ENCODE measurements around the gene SLC12A7.

The SLC12A7 gene

DNA sequence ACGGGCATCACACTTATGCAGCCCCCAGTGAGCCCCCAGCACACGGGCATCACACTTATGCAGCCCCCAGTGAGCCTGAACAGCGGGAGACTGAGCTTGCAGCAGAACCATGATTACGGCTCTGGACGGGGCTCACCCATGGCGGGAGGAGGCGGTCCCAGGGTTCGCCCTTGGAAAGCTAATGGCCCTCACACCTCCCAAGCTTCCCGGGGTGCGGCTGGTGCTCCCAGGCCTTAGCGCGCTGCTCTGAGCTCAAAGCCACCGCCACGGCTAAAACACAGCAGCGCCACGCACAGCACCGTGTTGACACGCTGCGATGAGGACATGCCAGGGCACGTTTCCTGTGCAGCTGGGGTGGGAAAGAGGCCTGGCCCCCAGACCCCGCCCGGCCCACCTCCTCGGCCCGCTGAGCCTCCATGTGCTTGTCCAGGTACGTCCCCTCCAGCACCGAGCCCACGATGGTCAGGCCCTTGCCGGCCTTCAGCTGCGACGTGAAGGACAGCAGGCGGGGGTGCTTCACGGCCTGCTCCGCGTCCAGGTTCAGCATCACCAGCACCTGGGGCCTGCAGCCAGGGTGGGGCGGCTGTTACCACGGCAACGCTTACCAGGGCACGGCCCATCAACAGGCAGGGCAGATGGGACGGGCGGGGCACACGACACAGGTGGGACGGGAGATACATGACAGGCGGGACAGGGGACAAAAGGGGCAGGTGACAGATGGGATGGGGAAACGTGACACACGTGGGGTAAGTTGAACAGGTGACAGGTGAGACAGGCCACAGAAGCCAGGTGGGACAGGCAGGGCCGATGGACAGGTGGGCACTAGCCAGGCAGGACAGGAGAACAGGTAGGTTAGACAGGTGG, 38.4 kb downstream of the SLC12A7 start:
- no peak overlapping the region for H3K4me2 ChIP-seq (ENCODE audit: low read depth, low read length, poor library complexity, severe bottlenecking)
- H2AFZ ChIP-seq (ENCODE audit: low read length) = no peak overlapping the region
- H3K4me3 ChIP-seq (ENCODE audit: low read length, poor library complexity, severe bottlenecking) = no peak overlapping the region
- no peaks in the 10 kb centered on the region for H3K9me2 ChIP-seq (replicated peaks; ENCODE audit: low read depth, low read length)
- no peaks in the 10 kb centered on the region for H4K20me1 ChIP-seq (ENCODE audit: insufficient read depth, low read length, poor library complexity, severe bottlenecking)
- H3K79me2 ChIP-seq (ENCODE audit: insufficient read depth, low read length) = no peaks in the 10 kb centered on the region
- H3K36me3 ChIP-seq (ENCODE audit: insufficient read depth, low read length) = no peaks in the 10 kb centered on the region
- H3F3A ChIP-seq (ENCODE audit: low read depth) = no peaks in the 10 kb centered on the region
- H3K27me3 ChIP-seq (ENCODE audit: insufficient read depth, low read length, poor library complexity, severe bottlenecking) = no peaks in the 10 kb centered on the region
- no peaks in the 10 kb centered on the region for H3K9me3 ChIP-seq (ENCODE audit: insufficient read depth, low read depth, low read length)
- TF ChIP-seq, protein P1, sequence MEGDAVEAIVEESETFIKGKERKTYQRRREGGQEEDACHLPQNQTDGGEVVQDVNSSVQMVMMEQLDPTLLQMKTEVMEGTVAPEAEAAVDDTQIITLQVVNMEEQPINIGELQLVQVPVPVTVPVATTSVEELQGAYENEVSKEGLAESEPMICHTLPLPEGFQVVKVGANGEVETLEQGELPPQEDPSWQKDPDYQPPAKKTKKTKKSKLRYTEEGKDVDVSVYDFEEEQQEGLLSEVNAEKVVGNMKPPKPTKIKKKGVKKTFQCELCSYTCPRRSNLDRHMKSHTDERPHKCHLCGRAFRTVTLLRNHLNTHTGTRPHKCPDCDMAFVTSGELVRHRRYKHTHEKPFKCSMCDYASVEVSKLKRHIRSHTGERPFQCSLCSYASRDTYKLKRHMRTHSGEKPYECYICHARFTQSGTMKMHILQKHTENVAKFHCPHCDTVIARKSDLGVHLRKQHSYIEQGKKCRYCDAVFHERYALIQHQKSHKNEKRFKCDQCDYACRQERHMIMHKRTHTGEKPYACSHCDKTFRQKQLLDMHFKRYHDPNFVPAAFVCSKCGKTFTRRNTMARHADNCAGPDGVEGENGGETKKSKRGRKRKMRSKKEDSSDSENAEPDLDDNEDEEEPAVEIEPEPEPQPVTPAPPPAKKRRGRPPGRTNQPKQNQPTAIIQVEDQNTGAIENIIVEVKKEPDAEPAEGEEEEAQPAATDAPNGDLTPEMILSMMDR (conservative IDR thresholded peaks at IDR 0.05; ENCODE audit: low read length) = no peak
- no peak for TF ChIP-seq EZH2phosphoT487 (IDR thresholded peaks at IDR 0.05; ENCODE audit: borderline replicate concordance)
- no peak overlapping the region for H3K9ac ChIP-seq (ENCODE audit: low read depth, low read length, poor library complexity, severe bottlenecking)
- H3K4me1 ChIP-seq (ENCODE audit: insufficient read depth, low read length, poor library complexity, severe bottlenecking) = no peaks in the 10 kb centered on the region

DNA sequence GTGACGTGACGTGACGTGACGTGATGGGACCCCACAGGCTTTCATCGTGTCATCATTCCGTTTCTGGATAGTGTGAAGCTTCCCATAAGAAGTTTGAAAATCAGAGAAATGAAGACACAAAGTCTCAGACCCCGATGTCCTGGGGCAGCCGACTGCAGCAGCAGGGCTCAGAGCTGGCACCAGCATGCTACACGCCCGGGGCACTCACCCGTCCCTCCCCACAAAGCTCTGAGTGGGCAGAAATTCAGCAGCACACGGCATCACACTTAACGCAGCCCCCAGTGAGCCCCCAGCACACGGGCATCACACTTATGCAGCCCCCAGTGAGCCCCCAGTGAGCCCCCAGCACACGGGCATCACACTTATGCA, 42.2 kb downstream of the SLC12A7 start:
- H3K4me3 ChIP-seq (ENCODE audit: low read length, poor library complexity, severe bottlenecking) = no peak overlapping the region
- H3F3A ChIP-seq (ENCODE audit: low read depth) = no peaks in the 10 kb centered on the region
- no peaks in the 10 kb centered on the region for H3K9me3 ChIP-seq (ENCODE audit: insufficient read depth, low read depth, low read length)
- no peak overlapping the region for H3K4me2 ChIP-seq (ENCODE audit: low read depth, low read length, poor library complexity, severe bottlenecking)
- no peaks in the 10 kb centered on the region for H3K27me3 ChIP-seq (ENCODE audit: insufficient read depth, low read length, poor library complexity, severe bottlenecking)
- no peaks in the 10 kb centered on the region for H4K20me1 ChIP-seq (ENCODE audit: insufficient read depth, low read length, poor library complexity, severe bottlenecking)
- H3K9ac ChIP-seq (ENCODE audit: low read depth, low read length, poor library complexity, severe bottlenecking) = no peak overlapping the region
- no peaks in the 10 kb centered on the region for H3K4me1 ChIP-seq (ENCODE audit: insufficient read depth, low read length, poor library complexity, severe bottlenecking)
- H3K79me2 ChIP-seq (ENCODE audit: insufficient read depth, low read length) = no peaks in the 10 kb centered on the region
- TF ChIP-seq, protein P1 (conservative IDR thresholded peaks at IDR 0.05; ENCODE audit: low read length) = no peak
- no peak for TF ChIP-seq EZH2phosphoT487 (IDR thresholded peaks at IDR 0.05; ENCODE audit: borderline replicate concordance)
- H3K36me3 ChIP-seq (ENCODE audit: insufficient read depth, low read length) = no peaks in the 10 kb centered on the region
- H3K9me2 ChIP-seq (replicated peaks; ENCODE audit: low read depth, low read length) = no peaks in the 10 kb centered on the region
- no peak overlapping the region for H2AFZ ChIP-seq (ENCODE audit: low read length)

DNA sequence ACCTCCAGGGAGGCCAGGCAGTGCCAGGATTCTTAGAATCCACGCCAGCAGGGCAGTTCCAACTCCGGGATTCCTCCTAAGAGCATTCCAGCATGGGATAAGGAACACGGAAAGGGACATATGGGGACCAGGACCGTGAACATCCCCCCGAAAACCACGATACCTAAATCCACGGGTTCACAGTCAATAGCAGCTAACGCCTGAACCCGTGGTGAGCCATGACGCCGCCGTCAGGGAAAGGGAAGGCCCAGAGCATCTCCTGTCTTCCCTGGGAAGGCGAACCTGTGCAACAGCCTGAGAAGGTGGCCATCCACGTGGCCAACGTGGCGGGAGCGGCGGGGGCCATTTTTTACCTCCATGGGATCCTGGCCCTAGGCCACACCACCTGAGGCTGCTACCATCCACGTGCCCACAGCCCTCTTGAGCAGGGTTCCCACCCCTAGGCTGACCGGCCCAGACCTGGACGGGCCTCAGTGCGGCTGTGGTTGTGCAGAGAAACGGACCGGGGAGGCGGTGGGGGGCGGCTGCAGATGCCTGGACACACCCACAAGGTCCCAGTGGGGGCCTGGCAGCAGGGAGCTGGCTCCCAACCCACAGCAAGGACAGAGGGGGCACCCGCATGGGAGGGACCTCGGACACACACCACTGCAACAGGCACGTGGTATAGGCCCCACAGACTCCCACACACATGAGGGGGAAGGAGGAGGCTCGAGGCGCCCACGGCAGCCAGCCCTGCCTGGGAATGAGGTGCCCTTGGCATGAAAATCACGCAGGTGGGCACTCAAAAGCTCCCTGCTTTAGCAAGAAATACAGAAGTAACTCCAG, 42.8 kb downstream of the SLC12A7 start:
- H3K4me3 ChIP-seq (ENCODE audit: low read length, poor library complexity, severe bottlenecking) = no peak overlapping the region
- H3K9me3 ChIP-seq (ENCODE audit: insufficient read depth, low read depth, low read length) = no peaks in the 10 kb centered on the region
- no peak overlapping the region for H3K4me2 ChIP-seq (ENCODE audit: low read depth, low read length, poor library complexity, severe bottlenecking)
- no peaks in the 10 kb centered on the region for H3F3A ChIP-seq (ENCODE audit: low read depth)
- H3K36me3 ChIP-seq (ENCODE audit: insufficient read depth, low read length) = no peaks in the 10 kb centered on the region
- no peaks in the 10 kb centered on the region for H3K27me3 ChIP-seq (ENCODE audit: insufficient read depth, low read length, poor library complexity, severe bottlenecking)
- H3K9ac ChIP-seq (ENCODE audit: low read depth, low read length, poor library complexity, severe bottlenecking) = no peak overlapping the region
- no peak overlapping the region for H2AFZ ChIP-seq (ENCODE audit: low read length)
- TF ChIP-seq, protein P1 (conservative IDR thresholded peaks at IDR 0.05; ENCODE audit: low read length) = no peak
- TF ChIP-seq EZH2phosphoT487 (IDR thresholded peaks at IDR 0.05; ENCODE audit: borderline replicate concordance) = no peak
- no peaks in the 10 kb centered on the region for H3K4me1 ChIP-seq (ENCODE audit: insufficient read depth, low read length, poor library complexity, severe bottlenecking)
- H3K79me2 ChIP-seq (ENCODE audit: insufficient read depth, low read length) = no peaks in the 10 kb centered on the region
- H4K20me1 ChIP-seq (ENCODE audit: insufficient read depth, low read length, poor library complexity, severe bottlenecking) = no peaks in the 10 kb centered on the region
- H3K9me2 ChIP-seq (replicated peaks; ENCODE audit: low read depth, low read length) = no peaks in the 10 kb centered on the region

All from Loucy (cell line).